Mesenchymal stem cell (in vitro differentiated cells and primary cell): ENCODE results near the gene CD55.

Source experiments
- DNase-seq: peaks from one replicate; pipeline ENCODE4 v3.0.0-alpha.2; 2013
- H2AFZ ChIP-seq: one replicate; pipeline ENCODE4 v1.6.1; 2013; ENCODE audit warnings: low read depth, mild to moderate bottlenecking, control low read depth, inconsistent platforms, low read length, moderate library complexity
- H2AK5ac ChIP-seq: 2 replicates; pipeline ENCODE4 v1.6.1; 2013; ENCODE audit warnings: low read length, moderate library complexity, mild to moderate bottlenecking, inconsistent platforms; ENCODE audit not compliant: severe bottlenecking
- H2BK120ac ChIP-seq: one replicate; pipeline ENCODE4 v1.6.1; 2013; ENCODE audit warnings: low read depth, mild to moderate bottlenecking, inconsistent platforms, low read length, moderate library complexity
- H2BK12ac ChIP-seq, 2 experiments: one replicate each; pipeline ENCODE4 v1.6.1; 2013; ENCODE audit warnings: inconsistent platforms in 2 of 2, low read length in 2 of 2, mild to moderate bottlenecking in 2 of 2, moderate library complexity in 2 of 2, control low read depth in 1 of 2
- H2BK15ac ChIP-seq: one replicate; pipeline ENCODE4 v1.6.1; 2013; ENCODE audit warnings: mild to moderate bottlenecking, low read depth, inconsistent platforms; ENCODE audit not compliant: poor library complexity, severe bottlenecking
- H2BK5ac ChIP-seq: 2 replicates; pipeline ENCODE4 v1.6.1; 2013; ENCODE audit warnings: low read depth, mild to moderate bottlenecking, low read length, control low read depth, inconsistent platforms; ENCODE audit not compliant: poor library complexity, severe bottlenecking
- H3K14ac ChIP-seq, 2 experiments: one replicate each; pipeline ENCODE4 v1.6.1; 2013; ENCODE audit warnings: inconsistent platforms in 2 of 2, low read length in 2 of 2, control low read depth in 1 of 2, mild to moderate bottlenecking in 1 of 2, moderate library complexity in 1 of 2
- H3K18ac ChIP-seq, 2 experiments: one replicate each; pipeline ENCODE4 v1.6.1; 2013; ENCODE audit warnings: inconsistent platforms in 2 of 2, low read length in 2 of 2, control low read depth in 1 of 2, low read depth in 1 of 2, mild to moderate bottlenecking in 1 of 2
- H3K23ac ChIP-seq, 2 experiments: one replicate each; pipeline ENCODE4 v1.6.1; 2013; ENCODE audit warnings: inconsistent platforms in 2 of 2, low read length in 2 of 2, mild to moderate bottlenecking in 2 of 2, moderate library complexity in 2 of 2, control low read depth in 1 of 2
- H3K27ac ChIP-seq: 2 replicates; pipeline ENCODE4 v1.5.1; 2013; ENCODE audit warnings: mild to moderate bottlenecking, moderate library complexity, low read length, control low read depth, inconsistent platforms; ENCODE audit not compliant: poor library complexity, severe bottlenecking
- H3K27me3 ChIP-seq, 2 experiments: 2 replicates each; pipeline versions ENCODE4 v1.6.1 to v1.7.0; 2013; ENCODE audit warnings: low read length in 2 of 2, mild to moderate bottlenecking in 2 of 2, moderate library complexity in 2 of 2, control low read depth in 1 of 2, inconsistent platforms in 1 of 2; ENCODE audit not compliant: control insufficient read depth in 1 of 2, insufficient read depth in 1 of 2
- H3K36me3 ChIP-seq, 2 experiments: 2 replicates each; pipeline versions ENCODE4 v1.6.1 to v1.7.0; 2013; ENCODE audit warnings: low read length in 2 of 2, control low read depth in 1 of 2, inconsistent platforms in 1 of 2, low read depth in 1 of 2, mild to moderate bottlenecking in 1 of 2; ENCODE audit not compliant: insufficient read depth in 2 of 2, control insufficient read depth in 1 of 2
- H3K4ac ChIP-seq, 2 experiments: one replicate each; pipeline ENCODE4 v1.6.1; 2013; ENCODE audit warnings: inconsistent platforms in 2 of 2, low read length in 2 of 2, mild to moderate bottlenecking in 2 of 2, moderate library complexity in 2 of 2, control low read depth in 1 of 2, low read depth in 1 of 2
- H3K4me1 ChIP-seq: 2 replicates; pipeline ENCODE4 v1.6.1; 2013; ENCODE audit warnings: low read depth, low read length, control low read depth; ENCODE audit not compliant: control insufficient read depth, insufficient read depth
- H3K4me2 ChIP-seq: 2 replicates; pipeline ENCODE4 v1.6.1; 2013; ENCODE audit warnings: low read length, mild to moderate bottlenecking, inconsistent platforms; ENCODE audit not compliant: poor library complexity, severe bottlenecking
- H3K4me3 ChIP-seq, 2 experiments: 2 replicates each; pipeline versions ENCODE4 v1.5.1 to v1.7.0; 2013; ENCODE audit warnings: low read length in 2 of 2, mild to moderate bottlenecking in 2 of 2, control low read depth in 1 of 2, low read depth in 1 of 2; ENCODE audit not compliant: insufficient read depth in 1 of 2
- H3K79me1 ChIP-seq: replicated peaks from 2 replicates; pipeline ENCODE4 v1.6.1; 2013; ENCODE audit warnings: mild to moderate bottlenecking, control low read depth, low read length, inconsistent platforms; ENCODE audit not compliant: poor library complexity, severe bottlenecking
- H3K9ac ChIP-seq: 2 replicates; pipeline ENCODE4 v1.7.0; 2013; ENCODE audit warnings: mild to moderate bottlenecking, low read length, moderate library complexity
- H3K9me3 ChIP-seq: 2 replicates; pipeline ENCODE4 v1.7.0; 2013; ENCODE audit warnings: mild to moderate bottlenecking, low read length; ENCODE audit not compliant: control insufficient read depth
- H4K8ac ChIP-seq: one replicate; pipeline ENCODE4 v1.6.1; 2013; ENCODE audit warnings: inconsistent platforms, mild to moderate bottlenecking, low read length, moderate library complexity
- H4K91ac ChIP-seq: one replicate; pipeline ENCODE4 v1.6.1; 2013; ENCODE audit warnings: mild to moderate bottlenecking, low read length, inconsistent platforms
- WGBS: methylation state at CpG from one replicate; pipeline ENCODE4 v1.1.7; 2013; ENCODE audit warnings: mixed read lengths; 5-methylcytosine and 5-hydroxymethylcytosine counted together

The CD55 gene

DNA sequence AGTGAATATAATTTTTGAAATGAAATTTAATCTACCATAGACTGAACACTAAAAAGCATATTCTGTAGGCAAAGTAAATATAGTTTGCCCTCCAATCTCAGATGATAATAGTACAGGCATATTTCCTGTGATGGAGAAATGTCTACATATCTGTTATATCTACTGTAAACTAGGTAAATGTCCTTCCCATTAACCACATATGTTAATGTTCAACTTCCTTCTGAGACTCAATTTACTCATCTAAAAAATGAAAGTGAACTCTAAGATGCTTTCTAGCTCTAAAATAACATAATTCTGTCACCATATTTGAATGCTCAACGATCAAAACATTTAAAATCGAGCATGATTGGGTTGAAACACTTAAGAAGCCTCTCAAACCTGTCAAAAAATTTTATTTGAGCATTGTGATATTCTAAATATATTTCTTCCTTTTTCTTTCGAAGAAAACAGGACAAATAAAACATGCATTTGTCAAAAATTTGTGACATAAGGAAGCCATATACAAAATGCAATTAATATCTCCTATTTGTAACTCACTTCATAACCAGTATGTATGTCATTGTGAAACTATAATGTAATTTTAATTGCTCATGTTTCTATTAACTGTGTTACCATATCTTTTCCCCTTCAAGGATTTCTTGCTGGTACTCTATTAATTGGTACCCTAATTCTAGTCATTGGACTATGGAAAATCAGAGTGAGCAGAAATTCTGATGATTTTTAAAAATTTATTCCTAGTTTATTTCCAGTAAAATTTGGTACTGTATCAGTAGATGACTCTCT lies 34.2 kb downstream of the CD55 start:
- 92% methylated on average over 2 of the region's 3 CpGs for WGBS

DNA sequence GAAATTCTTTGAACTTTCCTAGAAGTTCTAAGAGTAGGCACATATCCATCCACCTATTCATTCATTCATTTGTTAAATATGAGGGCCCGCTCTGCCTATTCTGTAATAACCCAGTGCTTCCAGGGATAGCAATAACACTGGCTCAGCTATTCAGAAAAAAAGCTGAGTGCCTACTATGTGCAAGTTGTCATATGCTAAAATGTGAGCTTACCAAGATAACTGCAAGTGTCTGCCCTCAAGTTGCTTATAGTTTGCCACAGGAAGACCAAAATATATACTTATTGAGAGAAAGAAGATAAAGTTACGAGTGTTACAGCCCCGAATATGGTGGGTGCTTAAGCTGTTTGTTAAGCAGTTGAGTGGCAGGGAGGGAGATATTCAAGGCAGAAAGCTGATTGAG lies 39.6 kb downstream of the CD55 start:
- Histone ChIP-seq H2BK120ac (no peak overlapping the region), H3K9ac (no peak overlapping the region), H3K14ac (no peak overlapping the region), H2BK12ac (no peak overlapping the region), H4K8ac (no peak overlapping the region), H3K23ac (no peak overlapping the region), H3K4ac (no peak overlapping the region), H2BK15ac (no peak overlapping the region), H3K27ac (no peak overlapping the region), H3K4me3 (no peak overlapping the region), H2BK5ac (no peak overlapping the region), H3K18ac (no peak overlapping the region), H2AFZ (no peak overlapping the region), H3K79me1 (no peaks in the 10 kb centered on the region), H2AK5ac (no peak overlapping the region), H3K9me3 (no peaks in the 10 kb centered on the region), H4K91ac (no peak overlapping the region), H3K27me3 (no peaks in the 10 kb centered on the region), H3K4me2 (no peak overlapping the region), H3K4me1 (no peaks in the 10 kb centered on the region), H3K36me3 (peaks cover 0 to 62% of the 10 kb centered on the region in 2 experiments)
- 60% methylated on average over 3 of the region's 3 CpGs for WGBS
- DNase-seq, result no peak

More for the DNA sequence above, 34.2 kb downstream of the CD55 start:
- no peak overlapping the region for H2BK15ac ChIP-seq
- no peaks in the 10 kb centered on the region for H3K9me3 ChIP-seq
- no peaks in the 10 kb centered on the region for H3K79me1 ChIP-seq
- H3K9ac ChIP-seq, result no peak overlapping the region
- no peaks in the 10 kb centered on the region for H3K4me1 ChIP-seq
- H3K23ac ChIP-seq, result no peak overlapping the region
- H3K36me3 ChIP-seq, result peaks cover 0 to 37% of the 10 kb centered on the region in 2 experiments
- H3K4me3 ChIP-seq, result no peak overlapping the region
- H3K4ac ChIP-seq, result no peak overlapping the region
- H3K27me3 ChIP-seq, result no peaks in the 10 kb centered on the region
- H2BK12ac ChIP-seq, result no peak overlapping the region
- H3K27ac ChIP-seq, result no peak overlapping the region
- H2AFZ ChIP-seq, result no peak overlapping the region
- no peak overlapping the region for H4K91ac ChIP-seq
- H2BK5ac ChIP-seq, result no peak overlapping the region
- H2AK5ac ChIP-seq, result no peak overlapping the region
- H3K4me2 ChIP-seq, result no peak overlapping the region
- H4K8ac ChIP-seq, result no peak overlapping the region
- DNase-seq, result no peak
- H3K18ac ChIP-seq, result no peak overlapping the region
- H3K14ac ChIP-seq, result no peak overlapping the region
- no peak overlapping the region for H2BK120ac ChIP-seq

DNA sequence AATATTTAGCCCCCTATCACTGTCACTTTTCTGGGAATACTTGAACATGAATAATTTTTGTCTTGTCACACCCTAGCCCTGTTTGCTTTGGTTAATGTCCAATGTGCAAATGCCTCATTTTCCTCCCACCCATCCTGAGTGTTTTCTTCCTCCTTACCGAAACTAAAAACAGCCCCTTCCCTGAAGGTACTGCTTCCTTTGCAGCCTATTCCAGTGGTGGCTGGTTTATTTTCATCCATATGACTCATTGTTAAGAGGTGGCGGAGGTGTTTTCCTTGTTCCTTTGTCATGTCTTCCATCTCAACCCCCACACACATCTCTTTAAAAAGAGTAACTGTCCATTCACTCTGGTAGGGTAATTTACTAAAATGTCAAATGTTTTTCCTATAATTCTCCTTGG lies 40.4 kb downstream of the CD55 start:
- Histone ChIP-seq H3K9me3 (no peaks in the 10 kb centered on the region), H2AK5ac (no peak overlapping the region), H3K27ac (no peak overlapping the region), H3K4ac (no peak overlapping the region), H2BK5ac (no peak overlapping the region), H3K4me2 (no peak overlapping the region), H2BK120ac (no peak overlapping the region), H3K27me3 (no peaks in the 10 kb centered on the region), H3K18ac (no peak overlapping the region), H3K4me3 (no peak overlapping the region), H2BK12ac (no peak overlapping the region), H3K23ac (no peak overlapping the region), H3K14ac (no peak overlapping the region), H3K9ac (no peak overlapping the region), H3K36me3 (peaks cover 0 to 64% of the 10 kb centered on the region in 2 experiments), H3K79me1 (no peaks in the 10 kb centered on the region), H4K91ac (no peak overlapping the region), H4K8ac (no peak overlapping the region), H2BK15ac (no peak overlapping the region), H2AFZ (no peak overlapping the region), H3K4me1 (no peaks in the 10 kb centered on the region)
- no CpG with 5 or more reads among the region's 2 CpGs for WGBS
- no peak for DNase-seq

DNA sequence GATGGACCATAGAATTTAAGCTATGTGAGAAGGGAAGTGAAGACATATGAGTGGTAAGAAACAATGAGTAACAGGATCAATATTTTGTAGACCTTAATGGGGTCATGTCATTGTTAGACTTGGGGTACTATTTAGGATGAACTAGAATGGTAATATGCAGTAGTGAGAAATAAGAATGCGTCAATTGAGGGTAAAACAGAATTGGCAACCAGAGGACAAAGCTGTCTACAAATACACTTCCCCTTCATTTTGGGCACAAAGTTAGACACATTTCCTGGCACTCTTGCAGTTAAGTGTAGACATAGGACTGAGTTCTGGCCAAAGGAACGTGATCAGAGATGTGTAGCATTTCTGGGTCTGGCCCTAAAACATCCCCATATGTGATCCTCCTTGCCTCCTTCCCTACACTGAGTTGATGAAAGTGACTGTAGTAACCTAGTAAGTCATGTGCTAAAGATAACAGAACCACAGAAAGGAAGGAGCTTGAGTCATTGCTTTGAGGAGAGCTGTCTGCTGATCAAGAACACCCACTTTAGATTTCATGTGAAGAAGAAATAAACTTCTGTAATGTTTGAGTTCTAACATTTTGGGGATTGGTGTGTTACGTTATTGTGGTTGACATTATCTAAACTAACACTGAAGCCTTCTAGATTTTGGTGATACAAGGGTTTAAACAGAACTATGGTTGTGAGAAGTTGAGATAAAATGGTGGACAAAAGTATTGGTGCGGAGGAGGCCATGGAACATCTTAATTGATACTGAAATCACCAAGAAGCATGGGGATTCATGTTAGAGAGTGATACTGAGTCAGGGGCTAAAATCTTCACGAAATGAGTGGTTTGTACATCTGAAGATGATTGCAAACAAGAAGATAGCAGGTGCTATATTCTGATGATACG lies 41.7 kb downstream of the CD55 start:
- WGBS, result 70% methylated on average over 5 of the region's 6 CpGs
- no peak overlapping the region for H3K23ac ChIP-seq
- H2BK5ac ChIP-seq, result no peak overlapping the region
- no peaks in the 10 kb centered on the region for H3K27me3 ChIP-seq
- no peak overlapping the region for H2BK12ac ChIP-seq
- H3K79me1 ChIP-seq, result no peaks in the 10 kb centered on the region
- peaks cover 0 to 64% of the 10 kb centered on the region in 2 experiments for H3K36me3 ChIP-seq
- H3K18ac ChIP-seq, result no peak overlapping the region
- H4K8ac ChIP-seq, result no peak overlapping the region
- no peak overlapping the region for H3K27ac ChIP-seq
- no peak overlapping the region for H3K9ac ChIP-seq
- no peaks in the 10 kb centered on the region for H3K4me1 ChIP-seq
- H2AFZ ChIP-seq, result no peak overlapping the region
- no peak overlapping the region for H3K4me3 ChIP-seq
- no peak overlapping the region for H2BK15ac ChIP-seq
- H3K9me3 ChIP-seq, result no peaks in the 10 kb centered on the region
- no peak overlapping the region for H3K14ac ChIP-seq
- no peak overlapping the region for H3K4ac ChIP-seq
- H2AK5ac ChIP-seq, result no peak overlapping the region
- H3K4me2 ChIP-seq, result no peak overlapping the region
- H4K91ac ChIP-seq, result no peak overlapping the region
- DNase-seq, result peak; percentile 39
- H2BK120ac ChIP-seq, result no peak overlapping the region
